Lower lobe of right lung (tissue), 2 donors: ENCODE measurements around the gene PLCB3. TPM values are rescaled to one million over a fixed set of nuclear protein-coding genes. Genes with fewer than 3 reads are reported as not detected.

Source experiments
- ATAC-seq, 2 donors: fragments of 200-7000 bp; cut with Tn5 transposase; one replicate each; pipeline ENCODE4 v1.9.1; 2020 to 2022; ENCODE audit warnings: mild to moderate bottlenecking in 2 of 2, moderate library complexity in 2 of 2
- DNase-seq: peaks from one replicate; pipeline ENCODE4 v3.0.0-alpha.2; 2020
- H3K27ac ChIP-seq: fragments of 200-600 bp; one replicate; pipeline ENCODE4 v1.8.0; 2022
- H3K27me3 ChIP-seq: fragments of 200-600 bp; one replicate; pipeline ENCODE4 v1.8.0; 2022; ENCODE audit warnings: low read depth
- H3K36me3 ChIP-seq: fragments of 200-600 bp; one replicate; pipeline ENCODE4 v1.8.0; 2022; ENCODE audit warnings: mild to moderate bottlenecking
- H3K4me1 ChIP-seq: fragments of 200-600 bp; one replicate; pipeline ENCODE4 v1.8.0; 2022
- H3K4me3 ChIP-seq: fragments of 200-600 bp; one replicate; pipeline ENCODE4 v1.8.0; 2022; ENCODE audit warnings: mild to moderate bottlenecking
- H3K9me3 ChIP-seq: fragments of 200-600 bp; one replicate; pipeline ENCODE4 v1.8.0; 2022
- intact Hi-C: fragments of 100-400 bp; cut with DNase I; formaldehyde crosslinking; loops from one replicate; pipeline ENCODE4 v1.11.0; 2022
- total RNA-seq: library from RNA; stranded (reverse); fragmentation: NEBNext Ultra II Directional; extraction: Animal tissue kit (Norgen Biotek cat#: 25700); gene quantifications from one replicate; pipeline ENCODE4 v1.2.1, GENCODE V29; 2021
- TF ChIP-seq, protein P1 (sequence below): fragments of 200-600 bp; IDR thresholded peaks from one replicate; pipeline ENCODE4 v1.8.0; 2022; ENCODE audit warnings: antibody characterized with exemption, mild to moderate bottlenecking
- donor health status: DM: no; HTN: yes; CAD: no; lungs with severe emphysema.

PLCB3 gene
- total RNA-seq, 1 donor from 2014 or later, result 31.8 TPM

DNA sequence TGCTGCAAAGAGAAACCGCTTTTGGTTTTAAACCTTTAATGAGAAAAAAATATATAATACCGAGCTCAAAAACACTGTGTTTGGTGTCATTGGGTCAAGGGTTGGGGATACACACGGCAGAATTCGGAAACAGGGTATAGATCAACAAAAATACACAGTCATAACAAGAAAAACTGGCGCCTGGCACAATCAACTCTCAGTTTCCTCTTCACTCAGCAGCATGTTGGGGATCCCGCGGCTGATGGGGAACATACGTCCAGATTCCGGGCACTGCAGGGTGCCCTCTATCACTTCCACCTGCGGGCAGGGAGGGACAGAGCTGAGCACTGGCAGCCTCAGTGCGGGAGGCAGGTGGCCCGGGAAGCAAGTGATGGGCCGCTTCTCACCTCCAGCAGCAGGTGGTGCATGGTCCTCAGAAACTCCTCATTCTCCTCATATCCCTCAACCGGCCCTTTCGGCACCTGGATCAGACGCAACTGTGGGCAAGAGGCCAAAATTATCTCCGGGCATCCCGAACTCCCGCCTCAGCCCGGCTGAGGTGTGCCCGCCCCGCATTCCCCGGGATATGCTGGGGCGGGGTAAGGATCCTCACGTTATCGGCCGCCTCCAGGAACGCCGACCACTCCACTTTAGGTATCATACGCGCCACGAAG, 65.5 kb downstream of the PLCB3 start:
- H3K9me3 ChIP-seq, result no peaks in the 10 kb centered on the region
- DNase-seq, result no peak
- peaks cover 36% of the 10 kb centered on the region for H3K36me3 ChIP-seq
- ATAC-seq, result no peak
- H3K27ac ChIP-seq, result peak overlapping the region; percentile 100
- H3K4me3 ChIP-seq, result peak overlapping the region; percentile 92
- peaks cover 22% of the 10 kb centered on the region for H3K4me1 ChIP-seq
- intact Hi-C loops, result no loop called here
- TF ChIP-seq, protein P1, sequence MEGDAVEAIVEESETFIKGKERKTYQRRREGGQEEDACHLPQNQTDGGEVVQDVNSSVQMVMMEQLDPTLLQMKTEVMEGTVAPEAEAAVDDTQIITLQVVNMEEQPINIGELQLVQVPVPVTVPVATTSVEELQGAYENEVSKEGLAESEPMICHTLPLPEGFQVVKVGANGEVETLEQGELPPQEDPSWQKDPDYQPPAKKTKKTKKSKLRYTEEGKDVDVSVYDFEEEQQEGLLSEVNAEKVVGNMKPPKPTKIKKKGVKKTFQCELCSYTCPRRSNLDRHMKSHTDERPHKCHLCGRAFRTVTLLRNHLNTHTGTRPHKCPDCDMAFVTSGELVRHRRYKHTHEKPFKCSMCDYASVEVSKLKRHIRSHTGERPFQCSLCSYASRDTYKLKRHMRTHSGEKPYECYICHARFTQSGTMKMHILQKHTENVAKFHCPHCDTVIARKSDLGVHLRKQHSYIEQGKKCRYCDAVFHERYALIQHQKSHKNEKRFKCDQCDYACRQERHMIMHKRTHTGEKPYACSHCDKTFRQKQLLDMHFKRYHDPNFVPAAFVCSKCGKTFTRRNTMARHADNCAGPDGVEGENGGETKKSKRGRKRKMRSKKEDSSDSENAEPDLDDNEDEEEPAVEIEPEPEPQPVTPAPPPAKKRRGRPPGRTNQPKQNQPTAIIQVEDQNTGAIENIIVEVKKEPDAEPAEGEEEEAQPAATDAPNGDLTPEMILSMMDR, result no peak
- H3K27me3 ChIP-seq, result no peaks in the 10 kb centered on the region

DNA sequence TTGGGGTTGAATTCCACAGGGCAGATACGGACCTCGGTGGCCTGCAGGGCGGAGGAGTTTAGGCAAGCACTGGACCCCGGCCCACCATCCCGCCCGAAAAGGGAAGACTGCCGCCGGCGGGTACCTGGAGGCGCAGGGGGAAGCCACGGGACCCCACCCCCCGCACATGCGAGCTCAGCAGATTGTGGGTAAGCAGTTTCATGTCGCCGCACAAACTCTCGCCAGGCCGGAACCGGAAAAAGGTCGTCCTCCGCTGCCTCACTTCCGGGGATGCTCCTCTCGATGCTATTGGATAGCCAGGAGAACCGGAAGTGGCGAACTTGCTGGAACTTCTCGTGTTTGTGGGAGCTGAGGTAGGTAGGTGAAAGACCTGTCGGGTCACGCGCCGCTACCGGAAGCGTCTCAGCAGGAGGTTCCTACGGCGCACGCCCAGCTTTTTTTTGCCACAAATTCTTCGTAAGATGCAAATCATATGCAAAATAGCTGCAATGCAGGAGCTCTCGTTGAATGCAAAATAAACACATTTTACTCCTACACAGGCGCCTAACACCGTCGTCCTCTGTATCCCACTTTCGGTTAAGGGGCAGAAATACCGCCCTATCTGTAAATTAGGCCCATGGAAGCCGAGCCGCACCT, 66.1 kb downstream of the PLCB3 start, which contains the start of gene TRMT112:
Gene TRMT112, minus strand, starts transcription at position 235 of the 636 bp plus-strand sequence. Its CDS starts 33 bp downstream, at position 202.
- Histone ChIP-seq H3K27ac (peak within 1 kb of the TSS; percentile 100), H3K4me3 (peak within 1 kb of the TSS; percentile 92), H3K9me3 (no peaks in the 10 kb centered on the region), H3K27me3 (no peaks in the 10 kb centered on the region), H3K4me1 (peaks cover 27% of the 10 kb centered on the region), H3K36me3 (peaks cover 41% of the 10 kb centered on the region)
- TF ChIP-seq, protein P1, result no peak
- DNase-seq, result peak; percentile 98
- intact Hi-C loops, result no loop called here
- peak; percentile 89 for ATAC-seq

DNA sequence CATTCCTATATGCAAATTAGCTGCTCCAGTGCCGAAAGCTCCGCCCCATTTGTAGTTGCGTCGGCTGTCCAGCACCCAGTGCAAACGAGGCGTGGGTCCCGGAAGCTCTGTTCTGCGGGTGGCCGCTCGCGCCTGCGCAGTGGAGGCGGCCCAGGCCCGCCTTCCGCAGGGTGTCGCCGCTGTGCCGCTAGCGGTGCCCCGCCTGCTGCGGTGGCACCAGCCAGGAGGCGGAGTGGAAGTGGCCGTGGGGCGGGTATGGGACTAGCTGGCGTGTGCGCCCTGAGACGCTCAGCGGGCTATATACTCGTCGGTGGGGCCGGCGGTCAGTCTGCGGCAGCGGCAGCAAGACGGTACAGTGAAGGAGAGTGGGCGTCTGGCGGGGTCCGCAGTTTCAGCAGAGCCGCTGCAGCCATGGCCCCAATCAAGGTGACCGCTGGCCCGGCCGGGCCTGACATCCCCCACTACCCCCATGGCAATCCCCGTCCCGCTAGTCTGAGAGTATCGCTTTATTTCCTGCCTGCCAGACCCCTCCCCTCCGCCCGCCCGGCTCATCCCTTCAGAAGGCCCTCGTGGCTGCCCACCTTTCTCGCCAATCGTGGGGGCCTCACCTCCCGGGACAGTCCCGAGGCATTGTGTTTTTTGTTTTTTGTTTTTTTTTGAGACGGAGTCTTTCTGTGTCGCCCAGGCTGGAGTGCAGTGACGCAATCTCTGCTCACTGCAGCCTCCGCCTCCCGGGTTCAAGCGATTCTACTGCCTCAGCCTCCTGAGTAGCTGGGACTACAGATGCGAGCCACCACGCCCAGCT, 66.8 kb downstream of the PLCB3 start, which contains the start of gene PRDX5:
Gene PRDX5, plus strand, starts transcription at position 161 of the 805 bp plus-strand sequence. Its CDS starts 95 bp downstream, at position 256.
- peak; percentile 98 for DNase-seq
- ATAC-seq, result peak; percentile 91 to 94
- H3K36me3 ChIP-seq, result peaks cover 45% of the 10 kb centered on the region
- intact Hi-C loops, result no loop called here
- no peaks in the 10 kb centered on the region for H3K27me3 ChIP-seq
- peak within 1 kb of the TSS; percentile 100 for H3K27ac ChIP-seq
- H3K4me1 ChIP-seq, result peaks cover 31% of the 10 kb centered on the region
- no peaks in the 10 kb centered on the region for H3K9me3 ChIP-seq
- peak within 1 kb of the TSS; percentile 92 for H3K4me3 ChIP-seq
- TF ChIP-seq, protein P1, result peak; percentile 52

Other genes with a start within 250 kb of the PLCB3 start
- gene FLRT1, start 215.6 kb upstream of the PLCB3 start, total RNA-seq, result not detected
- gene MACROD1, start 85.4 kb upstream of the PLCB3 start, total RNA-seq, result 15.0 TPM
- 125 TPM for gene STIP1, start 65.4 kb upstream of the PLCB3 start, total RNA-seq
- gene FERMT3, start 44.8 kb upstream of the PLCB3 start, total RNA-seq, result 92.0 TPM
- 27.8 TPM for gene TRPT1, start 25.3 kb upstream of the PLCB3 start, total RNA-seq
- 45.0 TPM for gene NUDT22, start 25.3 kb upstream of the PLCB3 start, total RNA-seq
- gene DNAJC4, start 21.0 kb upstream of the PLCB3 start, total RNA-seq, result 39.5 TPM
- 150 TPM for gene VEGFB, start 16.9 kb upstream of the PLCB3 start, total RNA-seq
- 48.2 TPM for gene FKBP2, start 10.4 kb upstream of the PLCB3 start, total RNA-seq
- gene PPP1R14B, start 4.6 kb upstream of the PLCB3 start, total RNA-seq, result 55.4 TPM
- gene BAD, start 33.1 kb downstream of the PLCB3 start, total RNA-seq, result 51.6 TPM
- gene GPR137, start 34.3 kb downstream of the PLCB3 start, total RNA-seq, result 37.7 TPM
- gene KCNK4, start 39.8 kb downstream of the PLCB3 start, total RNA-seq, result not detected
- not detected for gene CATSPERZ, start 48.8 kb downstream of the PLCB3 start, total RNA-seq
- gene ESRRA, start 54.0 kb downstream of the PLCB3 start, total RNA-seq, result 47.9 TPM
- 178 TPM for gene TRMT112, start 66.0 kb downstream of the PLCB3 start, total RNA-seq
- 203 TPM for gene PRDX5, start 66.6 kb downstream of the PLCB3 start, total RNA-seq
- 40.0 TPM for gene CCDC88B, start 88.7 kb downstream of the PLCB3 start, total RNA-seq
- 36.1 TPM for gene RPS6KA4, start 107.6 kb downstream of the PLCB3 start, total RNA-seq